Hematopoietic multipotent progenitor cell treated with erythropoietin and hydrocortisone succinate and interleukin-3 and kit ligand, for 4 days (in vitro differentiated cells): ENCODE data around the gene LPIN2.

Experiments used
- DNase-seq: peaks from one replicate; pipeline ENCODE4 v3.0.0-alpha.2; 2015

LPIN2 gene

GRCh38 chr18:2979129-2979528 lies 33.8 kb downstream of the LPIN2 start:
- no peak for DNase-seq

DNA sequence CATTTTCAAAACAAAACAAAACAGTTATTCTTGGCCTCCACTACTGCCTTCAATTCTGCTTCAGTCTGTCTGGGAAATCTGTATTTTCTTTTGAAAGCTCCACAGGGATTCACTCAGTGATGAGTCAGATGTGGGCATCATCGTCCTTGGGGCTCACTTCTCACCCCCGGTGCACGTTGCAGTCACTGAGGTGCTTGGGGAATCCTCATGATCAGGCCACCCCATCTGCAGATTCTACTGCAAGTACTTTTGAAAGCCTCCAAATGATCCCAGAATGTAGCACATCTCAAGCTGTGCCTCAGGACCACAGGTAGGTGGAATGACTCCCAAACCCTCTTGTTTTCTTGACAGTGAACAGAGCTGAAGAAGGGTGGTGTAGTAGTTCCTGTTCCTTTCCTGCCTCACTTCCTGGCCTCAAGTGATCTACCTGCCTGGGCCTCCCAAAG lies 34.3 kb downstream of the LPIN2 start:
- no peak for DNase-seq

DNA sequence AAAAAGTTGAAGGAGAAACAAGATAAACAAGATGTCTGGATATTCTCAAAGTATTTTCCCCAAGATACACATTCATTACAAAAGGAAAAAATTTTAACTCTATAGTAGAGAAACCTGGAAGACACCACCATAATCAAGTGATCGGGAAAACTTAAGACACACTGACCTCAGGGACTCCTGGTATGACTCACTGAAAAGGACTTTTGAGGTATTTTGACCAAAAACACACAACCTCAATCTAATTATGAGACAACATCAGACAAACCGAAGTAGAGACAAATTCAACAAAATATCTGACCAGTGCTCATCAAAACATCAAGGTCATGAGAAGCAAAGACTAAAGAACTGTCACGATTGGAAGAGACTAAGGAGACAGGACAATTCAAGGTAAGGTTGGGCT lies 34.7 kb downstream of the LPIN2 start:
- DNase-seq = no peak

DNA sequence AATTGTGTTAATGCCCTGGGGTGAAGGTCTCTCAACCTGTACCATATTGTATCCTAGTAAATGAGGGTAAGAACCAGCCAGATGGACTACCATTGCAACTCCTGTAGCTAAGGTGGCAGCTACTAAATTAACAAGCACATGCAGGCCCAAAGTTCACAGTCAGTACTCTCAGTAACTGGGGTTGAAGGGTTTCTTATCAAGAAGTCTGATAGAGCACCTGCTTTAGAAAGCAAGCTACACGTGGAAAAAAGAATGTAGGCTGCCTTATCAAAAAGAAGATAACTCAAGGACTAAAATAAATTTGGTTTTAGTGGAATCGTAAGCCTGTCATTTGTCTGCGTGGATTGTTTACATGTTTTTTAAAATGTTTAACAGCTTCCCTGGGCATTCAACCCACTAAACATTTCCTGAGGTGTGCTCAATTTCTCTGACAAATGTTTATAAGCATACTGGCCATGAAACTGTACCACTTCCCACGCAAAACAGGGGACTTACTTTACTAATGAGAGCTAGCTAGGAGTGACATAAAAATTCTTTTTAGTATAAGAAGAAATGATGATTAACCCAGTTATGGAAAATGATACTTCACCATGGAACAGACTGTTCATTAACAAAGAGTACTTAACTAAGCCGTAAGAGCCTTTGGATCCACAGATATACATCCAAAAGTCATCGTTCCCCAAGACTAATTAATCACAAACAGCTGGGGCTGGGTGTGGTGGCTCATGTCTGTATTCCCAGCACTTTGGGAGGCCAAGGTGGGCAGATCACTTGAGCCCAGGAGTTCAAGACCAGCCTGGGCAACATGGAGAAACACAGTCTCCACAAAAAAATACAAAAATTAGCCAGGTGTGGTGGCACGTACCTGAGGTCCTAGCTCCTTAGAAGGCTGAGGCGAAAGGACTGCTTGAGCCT lies 36.5 kb downstream of the LPIN2 start:
- peak; percentile 62 for DNase-seq

- DNase-seq = no peak
Measured at GRCh38 chr18:2974731-2975130, 38.2 kb downstream of the LPIN2 start.

- peak; percentile 81 for DNase-seq
Measured at GRCh38 chr18:2971741-2972552, 41.0 kb downstream of the LPIN2 start.

- peak; percentile 77 for DNase-seq
Measured at GRCh38 chr18:2970772-2971659, 41.9 kb downstream of the LPIN2 start.

DNA sequence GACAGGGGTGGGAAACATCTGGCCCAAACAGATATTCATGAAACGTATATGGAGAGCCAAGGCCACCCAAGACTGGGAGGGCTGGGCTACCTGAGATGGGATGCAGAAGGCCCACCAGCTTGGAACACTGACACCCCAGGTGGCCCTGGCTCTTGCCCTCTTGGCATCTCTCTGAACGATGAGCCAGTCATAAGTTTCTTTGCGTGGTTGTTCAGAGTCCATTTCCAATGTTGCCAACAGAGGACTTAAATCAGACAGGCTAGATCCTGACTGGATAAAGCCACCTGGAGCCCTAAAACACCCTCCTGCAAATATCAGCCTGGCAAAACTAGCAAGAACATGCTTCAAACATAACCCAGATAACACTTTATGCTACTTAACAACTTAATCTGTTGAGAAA lies 42.6 kb downstream of the LPIN2 start:
- DNase-seq = no peak

GRCh38 chr18:2969695-2970094 lies 43.2 kb downstream of the LPIN2 start:
- peak; percentile 69 for DNase-seq

- no peak for DNase-seq
Measured at GRCh38 chr18:2968606-2969005, 44.3 kb downstream of the LPIN2 start.

GRCh38 chr18:2967820-2968219 lies 45.1 kb downstream of the LPIN2 start:
- DNase-seq = no peak

DNA sequence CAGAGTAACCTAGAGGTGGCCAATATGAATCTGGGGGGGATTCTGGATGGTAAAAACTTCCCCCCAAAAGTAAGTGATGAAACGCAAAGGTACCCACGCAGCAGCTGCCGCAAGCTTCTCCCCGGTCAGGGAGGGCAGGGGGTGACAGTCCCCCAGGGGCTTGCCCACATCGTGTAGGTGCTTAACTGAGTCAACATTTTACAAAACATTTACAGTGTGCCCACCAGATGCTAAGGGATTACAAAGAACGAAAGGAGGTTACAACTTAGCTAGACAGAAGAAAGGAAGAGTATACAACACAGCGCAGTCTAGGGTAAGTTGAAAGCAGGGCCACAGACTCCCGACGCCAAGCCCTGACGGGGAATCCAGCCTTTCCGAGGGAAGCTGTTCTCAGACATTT lies 45.6 kb downstream of the LPIN2 start:
- DNase-seq = no peak

GRCh38 chr18:2966560-2966959 lies 46.4 kb downstream of the LPIN2 start:
- no peak for DNase-seq

DNA sequence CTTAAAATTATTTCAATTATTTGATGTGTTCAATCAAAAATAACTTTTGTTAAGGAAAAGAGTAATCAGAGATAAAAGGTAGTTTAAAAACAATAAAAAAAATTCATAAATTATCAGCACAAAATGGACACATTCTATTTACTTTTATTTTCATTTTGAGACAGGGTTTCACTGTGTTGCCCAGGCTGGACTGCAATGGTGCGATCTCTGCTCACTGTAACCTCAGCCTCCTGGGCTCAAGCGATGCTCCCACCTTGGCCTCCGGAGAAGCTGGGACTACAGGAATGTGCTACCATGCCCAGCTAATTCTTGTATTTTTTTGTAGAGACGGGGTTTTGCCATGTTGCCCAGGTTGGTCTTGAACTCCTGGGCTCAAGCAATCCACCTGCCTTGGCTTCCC lies 47.1 kb downstream of the LPIN2 start:
- no peak for DNase-seq

- no peak for DNase-seq
Measured at GRCh38 chr18:2964361-2965010, 48.5 kb downstream of the LPIN2 start.
